Activated CD4-positive, CD25-positive, alpha-beta regulatory T cell treated with anti-CD3 and anti-CD28 coated beads, Interleukin-2, amount 50 U/mL, for 16 hours (primary cell): ENCODE measurements around the gene ZBTB25.

Source experiments
- DNase-seq: peaks from one replicate; pipeline ENCODE4 v3.0.0-alpha.2; 2020; ENCODE audit warnings: low read depth, low spot score

The ZBTB25 gene

GRCh38 chr14:64515053-64515452 is 11.4 kb upstream of the ZBTB25 start:
- DNase-seq, result no peak

- DNase-seq, result no peak
Observed at GRCh38 chr14:64513271-64513670, 9.6 kb upstream of the ZBTB25 start.

- peak; percentile 55 for DNase-seq
Observed at GRCh38 chr14:64510825-64511671, 7.4 kb upstream of the ZBTB25 start.

- DNase-seq, result no peak
Observed at GRCh38 chr14:64509036-64509435, 5.4 kb upstream of the ZBTB25 start.

GRCh38 chr14:64508215-64508776 is 4.7 kb upstream of the ZBTB25 start:
- no peak for DNase-seq

GRCh38 chr14:64507376-64508156 is 3.9 kb upstream of the ZBTB25 start:
- DNase-seq, result no peak

GRCh38 chr14:64506721-64507120 is 3.1 kb upstream of the ZBTB25 start:
- DNase-seq, result no peak

- DNase-seq, result peak; percentile 70
Observed at GRCh38 chr14:64504897-64505794, 1.5 kb upstream of the ZBTB25 start.

GRCh38 chr14:64504310-64504896 is 765 bp upstream of the ZBTB25 start, which contains the start of gene ZBTB1:
Gene ZBTB1, plus strand, starts transcription at chr14:64504770. Its CDS starts 16,735 bp downstream, at chr14:64521505.
- DNase-seq, result peak; percentile 74

GRCh38 chr14:64502887-64503433 is 678 bp downstream of the ZBTB25 start:
- DNase-seq, result no peak

GRCh38 chr14:64502456-64502855 is 1.2 kb downstream of the ZBTB25 start:
- DNase-seq, result no peak

GRCh38 chr14:64501411-64502171 is 2.0 kb downstream of the ZBTB25 start:
- no peak for DNase-seq

- DNase-seq, result no peak
Observed at GRCh38 chr14:64500088-64500487, 3.5 kb downstream of the ZBTB25 start.

- DNase-seq, result no peak
Observed at GRCh38 chr14:64496764-64497163, 6.9 kb downstream of the ZBTB25 start.

- DNase-seq, result no peak
Observed at GRCh38 chr14:64495252-64495651, 8.4 kb downstream of the ZBTB25 start.

- DNase-seq, result no peak
Observed at GRCh38 chr14:64493455-64493854, 10.2 kb downstream of the ZBTB25 start.

GRCh38 chr14:64491637-64492036 is 12.0 kb downstream of the ZBTB25 start:
- no peak for DNase-seq

GRCh38 chr14:64488590-64489099 is 15.0 kb downstream of the ZBTB25 start:
- no peak for DNase-seq

GRCh38 chr14:64478634-64479250 is 24.9 kb downstream of the ZBTB25 start:
- no peak for DNase-seq
